Islet precursor cell (in vitro differentiated cells): ENCODE results near the gene ERCC1.
A peak's percentile ranks its signal among the peaks of the same experiment; 100 is the strongest.

Experiments
- DNase-seq: peaks from one replicate; pipeline ENCODE4 v3.0.0-alpha.2; 2018

The ERCC1 gene

GRCh38 chr19:45423589-45424190 lies at the start of gene ERCC1:
Gene ERCC1, minus strand, starts transcription at chr19:45423917. Its CDS starts 543 bp downstream, at chr19:45423374.
- DNase-seq, result peak; percentile 100

GRCh38 chr19:45473367-45473681 lies 49.6 kb upstream of the ERCC1 start:
- no peak for DNase-seq

GRCh38 chr19:45472563-45473366 lies 49.0 kb upstream of the ERCC1 start:
- DNase-seq, result no peak

GRCh38 chr19:45471931-45472562 lies 48.3 kb upstream of the ERCC1 start:
- DNase-seq, result no peak

- DNase-seq, result no peak
Measured at GRCh38 chr19:45471111-45471930, 47.6 kb upstream of the ERCC1 start.

GRCh38 chr19:45470762-45471081 lies 47.0 kb upstream of the ERCC1 start:
- no peak for DNase-seq

- no peak for DNase-seq
Measured at GRCh38 chr19:45469945-45470761, 46.4 kb upstream of the ERCC1 start.

GRCh38 chr19:45469132-45469944 lies 45.6 kb upstream of the ERCC1 start:
- peak; percentile 94 for DNase-seq

GRCh38 chr19:45468803-45469131 lies 45.0 kb upstream of the ERCC1 start:
- no peak for DNase-seq

- no peak for DNase-seq
Measured at GRCh38 chr19:45468159-45468651, 44.5 kb upstream of the ERCC1 start.

- DNase-seq, result peak; percentile 95
Measured at GRCh38 chr19:45467456-45468158, 43.9 kb upstream of the ERCC1 start, which contains the start of gene FOSB. Gene FOSB, plus strand, starts transcription at chr19:45467996. Its CDS starts 591 bp downstream, at chr19:45468587.

GRCh38 chr19:45467115-45467455 lies 43.4 kb upstream of the ERCC1 start:
- DNase-seq, result no peak

GRCh38 chr19:45464852-45465441 lies 41.2 kb upstream of the ERCC1 start:
- DNase-seq, result peak; percentile 76

GRCh38 chr19:45464274-45464673 lies 40.6 kb upstream of the ERCC1 start:
- no peak for DNase-seq

- peak; percentile 41 for DNase-seq
Measured at GRCh38 chr19:45463241-45463640, 39.5 kb upstream of the ERCC1 start.

GRCh38 chr19:45462174-45462573 lies 38.5 kb upstream of the ERCC1 start:
- peak; percentile 31 for DNase-seq

- peak; percentile 47 for DNase-seq
Measured at GRCh38 chr19:45460807-45461347, 37.2 kb upstream of the ERCC1 start.

GRCh38 chr19:45457776-45458175 lies 34.1 kb upstream of the ERCC1 start:
- peak; percentile 43 for DNase-seq

GRCh38 chr19:45456500-45456815 lies 32.7 kb upstream of the ERCC1 start:
- DNase-seq, result no peak
